Measurements from ENCODE around the gene FRZB.

The FRZB gene

DNA sequence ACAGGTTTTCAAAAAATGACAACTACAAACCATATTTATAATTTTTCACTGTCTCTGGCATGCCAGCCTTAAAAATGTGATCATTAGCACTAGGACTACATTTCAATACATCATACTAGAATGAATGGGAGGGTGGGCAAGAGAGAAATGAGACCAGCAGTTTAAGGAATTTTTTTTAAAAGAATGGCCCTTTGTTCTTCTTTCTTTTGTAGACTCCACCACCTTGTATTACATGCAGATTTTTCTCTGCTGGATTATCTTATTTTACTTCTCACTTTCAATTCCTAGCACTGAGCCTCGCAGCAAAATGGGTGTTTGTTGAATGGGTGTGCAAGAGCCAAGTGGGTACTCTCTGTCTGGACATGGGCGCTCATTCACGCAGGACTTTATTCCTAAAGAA lies 39.9 kb downstream of the FRZB start:
- no peak for ATAC-seq
- no peak for TF ChIP-seq OSR1 (CRISPR knock-in tag; IDR thresholded peaks at IDR 0.05)
- no peak for TF ChIP-seq ZFP30 (CRISPR knock-in tag; IDR thresholded peaks at IDR 0.05)
- no peak for TF ChIP-seq BACH2 (CRISPR knock-in tag; IDR thresholded peaks at IDR 0.05; ENCODE audit: borderline replicate concordance)

DNA sequence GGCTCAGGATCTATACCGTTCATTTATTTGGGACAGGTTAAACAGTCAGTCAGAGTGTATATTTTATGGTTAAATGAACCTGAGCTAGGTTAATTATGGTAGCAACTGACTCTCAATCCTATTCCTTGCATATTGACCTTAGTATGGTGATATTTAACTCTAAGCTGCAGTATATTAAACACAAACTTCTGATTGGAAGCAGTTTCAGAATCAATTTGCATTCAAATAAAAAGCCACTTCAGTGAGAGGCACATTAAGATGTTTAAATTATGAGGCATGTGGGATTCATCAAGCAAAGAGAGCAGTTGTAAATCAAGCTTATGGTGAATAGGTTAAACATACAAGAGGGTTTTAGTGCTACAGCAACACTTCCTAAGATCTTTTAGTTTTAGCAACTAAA lies 40.4 kb downstream of the FRZB start:
- no peak for TF ChIP-seq BACH2 (CRISPR knock-in tag; IDR thresholded peaks at IDR 0.05; ENCODE audit: borderline replicate concordance)
- peak; percentile 42; the same call in 1 of the 2 replicates for TF ChIP-seq ISL1 (CRISPR knock-in tag; IDR thresholded peaks at IDR 0.05)
- no peak for TF ChIP-seq ZNF70 (CRISPR knock-in tag; IDR thresholded peaks at IDR 0.05)
- TF ChIP-seq TOX (CRISPR knock-in tag; IDR thresholded peaks at IDR 0.05; ENCODE audit: borderline replicate concordance), result no peak
- TF ChIP-seq ZNF565 (CRISPR knock-in tag; conservative IDR thresholded peaks at IDR 0.05; ENCODE audit: low read depth), result no peak
- ATAC-seq, result no peak

DNA sequence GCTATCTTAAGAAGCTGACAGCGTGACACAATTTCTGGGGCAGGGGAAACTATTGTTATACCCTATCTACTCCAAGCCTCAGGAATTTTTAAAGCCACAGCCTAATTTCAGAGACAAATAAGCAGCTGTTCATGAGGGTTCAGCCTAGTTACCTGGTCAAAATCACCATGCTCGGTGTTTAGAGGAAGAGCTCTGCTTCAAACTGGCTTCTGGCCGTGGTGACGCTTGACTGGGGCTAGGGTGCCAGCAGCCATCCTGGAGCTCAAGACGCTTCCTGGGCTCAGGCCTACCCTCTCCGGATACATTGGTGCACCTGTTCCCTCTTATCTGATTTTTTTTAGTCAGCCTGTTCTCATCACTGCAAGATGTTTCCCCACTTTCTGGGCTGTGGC lies 41.7 kb downstream of the FRZB start:
- TF ChIP-seq, protein P1, sequence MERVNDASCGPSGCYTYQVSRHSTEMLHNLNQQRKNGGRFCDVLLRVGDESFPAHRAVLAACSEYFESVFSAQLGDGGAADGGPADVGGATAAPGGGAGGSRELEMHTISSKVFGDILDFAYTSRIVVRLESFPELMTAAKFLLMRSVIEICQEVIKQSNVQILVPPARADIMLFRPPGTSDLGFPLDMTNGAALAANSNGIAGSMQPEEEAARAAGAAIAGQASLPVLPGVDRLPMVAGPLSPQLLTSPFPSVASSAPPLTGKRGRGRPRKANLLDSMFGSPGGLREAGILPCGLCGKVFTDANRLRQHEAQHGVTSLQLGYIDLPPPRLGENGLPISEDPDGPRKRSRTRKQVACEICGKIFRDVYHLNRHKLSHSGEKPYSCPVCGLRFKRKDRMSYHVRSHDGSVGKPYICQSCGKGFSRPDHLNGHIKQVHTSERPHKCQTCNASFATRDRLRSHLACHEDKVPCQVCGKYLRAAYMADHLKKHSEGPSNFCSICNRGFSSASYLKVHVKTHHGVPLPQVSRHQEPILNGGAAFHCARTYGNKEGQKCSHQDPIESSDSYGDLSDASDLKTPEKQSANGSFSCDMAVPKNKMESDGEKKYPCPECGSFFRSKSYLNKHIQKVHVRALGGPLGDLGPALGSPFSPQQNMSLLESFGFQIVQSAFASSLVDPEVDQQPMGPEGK (CRISPR knock-in tag; IDR thresholded peaks at IDR 0.05; ENCODE audit: borderline replicate concordance), result no peak
- TF ChIP-seq BACH2 (CRISPR knock-in tag; IDR thresholded peaks at IDR 0.05; ENCODE audit: borderline replicate concordance), result no peak
- TF ChIP-seq, protein P2, sequence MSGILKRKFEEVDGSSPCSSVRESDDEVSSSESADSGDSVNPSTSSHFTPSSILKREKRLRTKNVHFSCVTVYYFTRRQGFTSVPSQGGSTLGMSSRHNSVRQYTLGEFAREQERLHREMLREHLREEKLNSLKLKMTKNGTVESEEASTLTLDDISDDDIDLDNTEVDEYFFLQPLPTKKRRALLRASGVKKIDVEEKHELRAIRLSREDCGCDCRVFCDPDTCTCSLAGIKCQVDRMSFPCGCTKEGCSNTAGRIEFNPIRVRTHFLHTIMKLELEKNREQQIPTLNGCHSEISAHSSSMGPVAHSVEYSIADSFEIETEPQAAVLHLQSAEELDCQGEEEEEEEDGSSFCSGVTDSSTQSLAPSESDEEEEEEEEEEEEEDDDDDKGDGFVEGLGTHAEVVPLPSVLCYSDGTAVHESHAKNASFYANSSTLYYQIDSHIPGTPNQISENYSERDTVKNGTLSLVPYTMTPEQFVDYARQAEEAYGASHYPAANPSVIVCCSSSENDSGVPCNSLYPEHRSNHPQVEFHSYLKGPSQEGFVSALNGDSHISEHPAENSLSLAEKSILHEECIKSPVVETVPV (CRISPR knock-in tag; IDR thresholded peaks at IDR 0.05), result no peak
- no peak for ATAC-seq

DNA sequence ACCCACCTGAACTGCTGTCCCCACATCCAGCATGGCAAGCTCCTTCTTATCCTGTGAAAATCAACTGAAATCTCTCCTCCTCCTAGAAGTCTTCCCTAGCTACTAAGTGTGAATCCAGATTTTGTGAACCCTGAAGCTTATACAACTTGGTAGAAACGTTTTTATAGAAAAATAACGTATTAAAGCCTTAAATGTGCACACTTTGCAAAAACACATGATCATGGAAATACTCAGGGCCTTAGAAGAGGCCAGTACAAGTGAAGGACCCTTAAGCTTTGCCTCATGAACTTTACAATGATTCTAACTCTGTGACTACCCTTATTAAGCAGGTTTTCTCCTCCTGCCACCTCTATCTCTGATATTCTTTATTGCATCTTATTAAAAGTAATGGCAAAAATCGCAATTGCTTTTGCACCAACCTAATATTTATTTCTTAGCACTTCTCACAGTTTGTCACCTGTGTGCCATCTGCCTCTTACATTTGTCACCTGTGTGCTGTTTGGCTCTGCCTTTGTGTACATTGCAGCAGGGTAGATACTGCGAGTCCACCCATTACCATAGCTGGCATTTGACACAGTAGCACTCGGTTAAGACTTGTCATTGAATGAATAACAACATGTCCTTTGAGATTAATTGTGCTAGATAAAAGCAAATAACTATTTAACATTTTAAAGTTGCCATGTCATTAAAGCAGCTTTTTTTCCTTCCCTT lies 42.2 kb downstream of the FRZB start:
- TF ChIP-seq, protein P3, sequence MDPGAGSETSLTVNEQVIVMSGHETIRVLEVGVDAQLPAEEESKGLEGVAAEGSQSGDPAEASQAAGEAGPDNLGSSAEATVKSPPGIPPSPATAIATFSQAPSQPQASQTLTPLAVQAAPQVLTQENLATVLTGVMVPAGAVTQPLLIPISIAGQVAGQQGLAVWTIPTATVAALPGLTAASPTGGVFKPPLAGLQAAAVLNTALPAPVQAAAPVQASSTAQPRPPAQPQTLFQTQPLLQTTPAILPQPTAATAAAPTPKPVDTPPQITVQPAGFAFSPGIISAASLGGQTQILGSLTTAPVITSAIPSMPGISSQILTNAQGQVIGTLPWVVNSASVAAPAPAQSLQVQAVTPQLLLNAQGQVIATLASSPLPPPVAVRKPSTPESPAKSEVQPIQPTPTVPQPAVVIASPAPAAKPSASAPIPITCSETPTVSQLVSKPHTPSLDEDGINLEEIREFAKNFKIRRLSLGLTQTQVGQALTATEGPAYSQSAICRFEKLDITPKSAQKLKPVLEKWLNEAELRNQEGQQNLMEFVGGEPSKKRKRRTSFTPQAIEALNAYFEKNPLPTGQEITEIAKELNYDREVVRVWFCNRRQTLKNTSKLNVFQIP (CRISPR knock-in tag; IDR thresholded peaks at IDR 0.05; ENCODE audit: borderline replicate concordance, low read depth), result no peak
- TF ChIP-seq PPARA (CRISPR knock-in tag; IDR thresholded peaks at IDR 0.05; ENCODE audit: borderline replicate concordance) (no peak), ZNF8 (CRISPR knock-in tag; IDR thresholded peaks at IDR 0.05) (no peak), ZNF70 (CRISPR knock-in tag; IDR thresholded peaks at IDR 0.05) (no peak), CSDC2 (CRISPR knock-in tag; IDR thresholded peaks at IDR 0.05) (no peak), SNAI2 (CRISPR knock-in tag; IDR thresholded peaks at IDR 0.05) (no peak), BACH2 (CRISPR knock-in tag; IDR thresholded peaks at IDR 0.05; ENCODE audit: borderline replicate concordance) (no peak), ESRRG (CRISPR knock-in tag; IDR thresholded peaks at IDR 0.05) (no peak), OSR1 (CRISPR knock-in tag; IDR thresholded peaks at IDR 0.05) (no peak), ZNF565 (CRISPR knock-in tag; conservative IDR thresholded peaks at IDR 0.05; ENCODE audit: low read depth) (no peak), ZFP30 (CRISPR knock-in tag; IDR thresholded peaks at IDR 0.05) (no peak)
- TF ChIP-seq, protein P4, sequence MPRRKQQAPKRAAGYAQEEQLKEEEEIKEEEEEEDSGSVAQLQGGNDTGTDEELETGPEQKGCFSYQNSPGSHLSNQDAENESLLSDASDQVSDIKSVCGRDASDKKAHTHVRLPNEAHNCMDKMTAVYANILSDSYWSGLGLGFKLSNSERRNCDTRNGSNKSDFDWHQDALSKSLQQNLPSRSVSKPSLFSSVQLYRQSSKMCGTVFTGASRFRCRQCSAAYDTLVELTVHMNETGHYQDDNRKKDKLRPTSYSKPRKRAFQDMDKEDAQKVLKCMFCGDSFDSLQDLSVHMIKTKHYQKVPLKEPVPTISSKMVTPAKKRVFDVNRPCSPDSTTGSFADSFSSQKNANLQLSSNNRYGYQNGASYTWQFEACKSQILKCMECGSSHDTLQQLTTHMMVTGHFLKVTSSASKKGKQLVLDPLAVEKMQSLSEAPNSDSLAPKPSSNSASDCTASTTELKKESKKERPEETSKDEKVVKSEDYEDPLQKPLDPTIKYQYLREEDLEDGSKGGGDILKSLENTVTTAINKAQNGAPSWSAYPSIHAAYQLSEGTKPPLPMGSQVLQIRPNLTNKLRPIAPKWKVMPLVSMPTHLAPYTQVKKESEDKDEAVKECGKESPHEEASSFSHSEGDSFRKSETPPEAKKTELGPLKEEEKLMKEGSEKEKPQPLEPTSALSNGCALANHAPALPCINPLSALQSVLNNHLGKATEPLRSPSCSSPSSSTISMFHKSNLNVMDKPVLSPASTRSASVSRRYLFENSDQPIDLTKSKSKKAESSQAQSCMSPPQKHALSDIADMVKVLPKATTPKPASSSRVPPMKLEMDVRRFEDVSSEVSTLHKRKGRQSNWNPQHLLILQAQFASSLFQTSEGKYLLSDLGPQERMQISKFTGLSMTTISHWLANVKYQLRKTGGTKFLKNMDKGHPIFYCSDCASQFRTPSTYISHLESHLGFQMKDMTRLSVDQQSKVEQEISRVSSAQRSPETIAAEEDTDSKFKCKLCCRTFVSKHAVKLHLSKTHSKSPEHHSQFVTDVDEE (CRISPR knock-in tag; IDR thresholded peaks at IDR 0.05), result no peak
- TF ChIP-seq, protein P1 (CRISPR knock-in tag; IDR thresholded peaks at IDR 0.05; ENCODE audit: borderline replicate concordance), result no peak
- TF ChIP-seq, protein P2 (CRISPR knock-in tag; IDR thresholded peaks at IDR 0.05), result no peak
- TF ChIP-seq, protein P5, sequence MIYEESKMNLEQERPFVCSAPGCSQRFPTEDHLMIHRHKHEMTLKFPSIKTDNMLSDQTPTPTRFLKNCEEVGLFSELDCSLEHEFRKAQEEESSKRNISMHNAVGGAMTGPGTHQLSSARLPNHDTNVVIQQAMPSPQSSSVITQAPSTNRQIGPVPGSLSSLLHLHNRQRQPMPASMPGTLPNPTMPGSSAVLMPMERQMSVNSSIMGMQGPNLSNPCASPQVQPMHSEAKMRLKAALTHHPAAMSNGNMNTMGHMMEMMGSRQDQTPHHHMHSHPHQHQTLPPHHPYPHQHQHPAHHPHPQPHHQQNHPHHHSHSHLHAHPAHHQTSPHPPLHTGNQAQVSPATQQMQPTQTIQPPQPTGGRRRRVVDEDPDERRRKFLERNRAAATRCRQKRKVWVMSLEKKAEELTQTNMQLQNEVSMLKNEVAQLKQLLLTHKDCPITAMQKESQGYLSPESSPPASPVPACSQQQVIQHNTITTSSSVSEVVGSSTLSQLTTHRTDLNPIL (CRISPR knock-in tag; IDR thresholded peaks at IDR 0.05; ENCODE audit: low read depth), result no peak
- ATAC-seq, result no peak

All from SK-N-SH treated with all-trans-retinoic acid at 6 μM for 48 hours (cell line).